ENCODE results near the gene SYNGR2. TPM values are rescaled to one million over a fixed set of nuclear protein-coding genes. Genes with fewer than 3 reads are reported as not detected.
A peak's percentile ranks its signal among the peaks of the same experiment; 100 is the strongest.

The SYNGR2 gene
- total and polyA plus RNA-seq, 9 of the 15 experiments (the other 6 are each of a cell fraction or from before 2014, with no cell fraction given) = 1.4 to 173 (median 87.8) TPM

DNA sequence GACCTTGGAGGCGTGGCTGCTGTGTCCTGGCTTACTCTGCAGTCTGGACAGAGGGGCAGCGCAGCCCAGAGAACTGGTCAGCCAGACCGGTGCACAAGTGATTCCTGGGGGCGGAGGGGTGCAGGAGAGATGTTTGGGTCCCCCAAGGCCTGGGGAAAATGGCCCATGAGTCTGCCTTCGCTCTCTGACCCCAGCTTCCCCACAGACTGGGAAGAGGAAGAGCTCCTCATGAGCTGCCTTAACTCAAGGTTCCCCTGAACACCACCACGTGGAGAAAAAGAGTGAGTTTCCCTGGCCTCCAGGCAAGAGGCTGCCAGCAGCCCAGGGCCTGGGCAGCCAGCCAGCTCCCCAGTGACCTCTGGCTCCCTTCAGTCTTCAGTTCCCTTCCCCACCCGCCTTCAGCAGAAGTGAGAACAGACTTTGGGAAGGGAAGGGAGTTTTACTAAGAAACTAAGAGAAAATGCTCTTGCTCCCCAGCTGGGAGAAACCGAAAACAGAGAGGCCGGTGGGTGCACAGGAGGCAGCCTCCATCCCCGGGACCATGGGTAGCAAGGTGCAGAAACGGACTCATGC is 24.1 kb upstream of the SYNGR2 start (continued):
- TF ChIP-seq, protein P1, sequence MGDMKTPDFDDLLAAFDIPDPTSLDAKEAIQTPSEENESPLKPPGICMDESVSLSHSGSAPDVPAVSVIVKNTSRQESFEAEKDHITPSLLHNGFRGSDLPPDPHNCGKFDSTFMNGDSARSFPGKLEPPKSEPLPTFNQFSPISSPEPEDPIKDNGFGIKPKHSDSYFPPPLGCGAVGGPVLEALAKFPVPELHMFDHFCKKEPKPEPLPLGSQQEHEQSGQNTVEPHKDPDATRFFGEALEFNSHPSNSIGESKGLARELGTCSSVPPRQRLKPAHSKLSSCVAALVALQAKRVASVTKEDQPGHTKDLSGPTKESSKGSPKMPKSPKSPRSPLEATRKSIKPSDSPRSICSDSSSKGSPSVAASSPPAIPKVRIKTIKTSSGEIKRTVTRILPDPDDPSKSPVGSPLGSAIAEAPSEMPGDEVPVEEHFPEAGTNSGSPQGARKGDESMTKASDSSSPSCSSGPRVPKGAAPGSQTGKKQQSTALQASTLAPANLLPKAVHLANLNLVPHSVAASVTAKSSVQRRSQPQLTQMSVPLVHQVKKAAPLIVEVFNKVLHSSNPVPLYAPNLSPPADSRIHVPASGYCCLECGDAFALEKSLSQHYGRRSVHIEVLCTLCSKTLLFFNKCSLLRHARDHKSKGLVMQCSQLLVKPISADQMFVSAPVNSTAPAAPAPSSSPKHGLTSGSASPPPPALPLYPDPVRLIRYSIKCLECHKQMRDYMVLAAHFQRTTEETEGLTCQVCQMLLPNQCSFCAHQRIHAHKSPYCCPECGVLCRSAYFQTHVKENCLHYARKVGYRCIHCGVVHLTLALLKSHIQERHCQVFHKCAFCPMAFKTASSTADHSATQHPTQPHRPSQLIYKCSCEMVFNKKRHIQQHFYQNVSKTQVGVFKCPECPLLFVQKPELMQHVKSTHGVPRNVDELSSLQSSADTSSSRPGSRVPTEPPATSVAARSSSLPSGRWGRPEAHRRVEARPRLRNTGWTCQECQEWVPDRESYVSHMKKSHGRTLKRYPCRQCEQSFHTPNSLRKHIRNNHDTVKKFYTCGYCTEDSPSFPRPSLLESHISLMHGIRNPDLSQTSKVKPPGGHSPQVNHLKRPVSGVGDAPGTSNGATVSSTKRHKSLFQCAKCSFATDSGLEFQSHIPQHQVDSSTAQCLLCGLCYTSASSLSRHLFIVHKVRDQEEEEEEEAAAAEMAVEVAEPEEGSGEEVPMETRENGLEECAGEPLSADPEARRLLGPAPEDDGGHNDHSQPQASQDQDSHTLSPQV (IDR thresholded peaks at IDR 0.05) = peak; percentile 90
- TF ChIP-seq IFI16 (CRISPR knock-in tag; IDR thresholded peaks at IDR 0.05) (no peak), ZNF431 (CRISPR knock-in tag; IDR thresholded peaks at IDR 0.05) (no peak), POLR2H (tag; IDR thresholded peaks at IDR 0.05; ENCODE audit: low read depth) (no peak), ZNF766 (CRISPR knock-in tag; conservative IDR thresholded peaks at IDR 0.05) (no peak), ZC3H4 (CRISPR knock-in tag; IDR thresholded peaks at IDR 0.05; ENCODE audit: borderline replicate concordance) (no peak), TAF9B (IDR thresholded peaks at IDR 0.05; ENCODE audit: partially characterized antibody) (no peak), PRMT5 (CRISPR knock-in tag; IDR thresholded peaks at IDR 0.05) (no peak), MAFK (IDR thresholded peaks at IDR 0.05; ENCODE audit: low read length) (no peak), ETV1 (tag; conservative IDR thresholded peaks at IDR 0.05; ENCODE audit: low read depth) (no peak), ZNF583 (CRISPR knock-in tag; IDR thresholded peaks at IDR 0.05) (peak; percentile 69; the same call in 1 of the 2 replicates), TARDBP (IDR thresholded peaks at IDR 0.05) (no peak), POLR2G (IDR thresholded peaks at IDR 0.05; ENCODE audit: low read depth, low read length) (no peak; the same call in none of the 2 replicates), NEUROD1 (IDR thresholded peaks at IDR 0.05; ENCODE audit: borderline replicate concordance, low read depth, low read length, partially characterized antibody) (no peak), SRSF3 (IDR thresholded peaks at IDR 0.05; ENCODE audit: insufficient read depth, low read length) (no peak), BACH1 (tag; IDR thresholded peaks at IDR 0.05) (no peak)
- TF ChIP-seq, protein P2, sequence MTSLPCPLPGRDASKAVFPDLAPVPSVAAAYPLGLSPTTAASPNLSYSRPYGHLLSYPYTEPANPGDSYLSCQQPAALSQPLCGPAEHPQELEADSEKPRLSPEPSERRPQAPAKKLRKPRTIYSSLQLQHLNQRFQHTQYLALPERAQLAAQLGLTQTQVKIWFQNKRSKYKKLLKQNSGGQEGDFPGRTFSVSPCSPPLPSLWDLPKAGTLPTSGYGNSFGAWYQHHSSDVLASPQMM (CRISPR knock-in tag; IDR thresholded peaks at IDR 0.05) = no peak
- TF ChIP-seq, protein P3, sequence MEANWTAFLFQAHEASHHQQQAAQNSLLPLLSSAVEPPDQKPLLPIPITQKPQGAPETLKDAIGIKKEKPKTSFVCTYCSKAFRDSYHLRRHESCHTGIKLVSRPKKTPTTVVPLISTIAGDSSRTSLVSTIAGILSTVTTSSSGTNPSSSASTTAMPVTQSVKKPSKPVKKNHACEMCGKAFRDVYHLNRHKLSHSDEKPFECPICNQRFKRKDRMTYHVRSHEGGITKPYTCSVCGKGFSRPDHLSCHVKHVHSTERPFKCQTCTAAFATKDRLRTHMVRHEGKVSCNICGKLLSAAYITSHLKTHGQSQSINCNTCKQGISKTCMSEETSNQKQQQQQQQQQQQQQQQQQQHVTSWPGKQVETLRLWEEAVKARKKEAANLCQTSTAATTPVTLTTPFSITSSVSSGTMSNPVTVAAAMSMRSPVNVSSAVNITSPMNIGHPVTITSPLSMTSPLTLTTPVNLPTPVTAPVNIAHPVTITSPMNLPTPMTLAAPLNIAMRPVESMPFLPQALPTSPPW (CRISPR knock-in tag; IDR thresholded peaks at IDR 0.05) = peak; percentile 34; the same call in 1 of the 2 replicates
- TF ChIP-seq, protein P4, sequence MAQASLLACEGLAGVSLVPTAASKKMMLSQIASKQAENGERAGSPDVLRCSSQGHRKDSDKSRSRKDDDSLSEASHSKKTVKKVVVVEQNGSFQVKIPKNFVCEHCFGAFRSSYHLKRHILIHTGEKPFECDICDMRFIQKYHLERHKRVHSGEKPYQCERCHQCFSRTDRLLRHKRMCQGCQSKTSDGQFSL (CRISPR knock-in tag; IDR thresholded peaks at IDR 0.05) = 0 out of 2 replicates have a peak, but pooled peaks have one; percentile 25
- TF ChIP-seq, protein P4 (tag; IDR thresholded peaks at IDR 0.05) = no peak
- TF ChIP-seq, protein P5, sequence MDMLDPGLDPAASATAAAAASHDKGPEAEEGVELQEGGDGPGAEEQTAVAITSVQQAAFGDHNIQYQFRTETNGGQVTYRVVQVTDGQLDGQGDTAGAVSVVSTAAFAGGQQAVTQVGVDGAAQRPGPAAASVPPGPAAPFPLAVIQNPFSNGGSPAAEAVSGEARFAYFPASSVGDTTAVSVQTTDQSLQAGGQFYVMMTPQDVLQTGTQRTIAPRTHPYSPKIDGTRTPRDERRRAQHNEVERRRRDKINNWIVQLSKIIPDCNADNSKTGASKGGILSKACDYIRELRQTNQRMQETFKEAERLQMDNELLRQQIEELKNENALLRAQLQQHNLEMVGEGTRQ (CRISPR knock-in tag; IDR thresholded peaks at IDR 0.05) = 0 out of 2 replicates have a peak, but pooled peaks have one; percentile 15

Measured in K562 (cell line).